H9 (cell line): ENCODE results near the gene ACAP2. TPM values are rescaled to one million over a fixed set of nuclear protein-coding genes. Genes with fewer than 3 reads are reported as not detected.

Experiments
- DNase-seq: peaks from one replicate; pipeline ENCODE4 v3.0.0-alpha.2; 2017
- H2AFZ ChIP-seq: one replicate; pipeline ENCODE4 v1.6.1; 2013; ENCODE audit warnings: mild to moderate bottlenecking, low read length, control low read depth, moderate library complexity
- H2AK5ac ChIP-seq: 2 replicates; pipeline ENCODE4 v1.6.1; 2013; ENCODE audit warnings: low read length, control low read depth, mixed read lengths; ENCODE audit not compliant: insufficient read length
- H2BK120ac ChIP-seq: one replicate; pipeline ENCODE4 v1.6.1; 2013; ENCODE audit warnings: low read depth, mild to moderate bottlenecking, low read length, control low read depth, inconsistent platforms; ENCODE audit not compliant: poor library complexity, severe bottlenecking
- H2BK12ac ChIP-seq: 2 replicates; pipeline ENCODE4 v1.6.1; 2013; ENCODE audit warnings: low read length, control low read depth, mixed read lengths, low read depth; ENCODE audit not compliant: insufficient read length
- H2BK15ac ChIP-seq: 2 replicates; pipeline ENCODE4 v1.6.1; 2013; ENCODE audit warnings: low read depth, low read length, control low read depth
- H2BK20ac ChIP-seq: one replicate; pipeline ENCODE4 v1.6.1; 2013; ENCODE audit warnings: low read depth, mild to moderate bottlenecking, low read length, control low read depth, inconsistent platforms; ENCODE audit not compliant: poor library complexity, severe bottlenecking
- H2BK5ac ChIP-seq: 2 replicates; pipeline ENCODE4 v1.6.1; 2013; ENCODE audit warnings: low read length, control low read depth, mixed read lengths; ENCODE audit not compliant: insufficient read length
- H3K14ac ChIP-seq: 2 replicates; pipeline ENCODE4 v1.6.1; 2013; ENCODE audit warnings: low read length, control low read depth; ENCODE audit not compliant: insufficient read depth
- H3K18ac ChIP-seq: 2 replicates; pipeline ENCODE4 v1.6.1; 2013; ENCODE audit warnings: low read depth, mild to moderate bottlenecking, mixed read lengths, low read length, control low read depth; ENCODE audit not compliant: insufficient read length
- H3K23ac ChIP-seq: 2 replicates; pipeline ENCODE4 v1.6.1; 2013; ENCODE audit warnings: low read length, control low read depth, mixed read lengths, low read depth; ENCODE audit not compliant: insufficient read length
- H3K23me2 ChIP-seq: 2 replicates; pipeline ENCODE4 v1.6.1; 2013; ENCODE audit warnings: low read depth, mild to moderate bottlenecking, mixed read lengths, low read length, control low read depth; ENCODE audit not compliant: insufficient read length, poor library complexity, severe bottlenecking
- H3K27ac ChIP-seq: 2 replicates; pipeline ENCODE4 v1.5.1; 2013; ENCODE audit warnings: low read length, control low read depth, mixed read lengths, low read depth; ENCODE audit not compliant: insufficient read length
- H3K27me3 ChIP-seq: 2 replicates; pipeline ENCODE4 v1.6.1; 2013; ENCODE audit warnings: low read length, control low read depth, inconsistent platforms; ENCODE audit not compliant: insufficient read depth
- H3K4ac ChIP-seq: 2 replicates; pipeline ENCODE4 v1.6.1; 2013; ENCODE audit warnings: low read depth, mild to moderate bottlenecking, control low read depth, inconsistent platforms, low read length, moderate library complexity
- H3K4me1 ChIP-seq: 2 replicates; pipeline ENCODE4 v1.6.1; 2013; ENCODE audit warnings: low read length, control low read depth, inconsistent platforms; ENCODE audit not compliant: insufficient read depth
- H3K4me2 ChIP-seq: 2 replicates; pipeline ENCODE4 v1.6.1; 2013; ENCODE audit warnings: low read length, control low read depth, mixed read lengths; ENCODE audit not compliant: insufficient read length, insufficient read depth
- H3K56ac ChIP-seq: 2 replicates; pipeline ENCODE4 v1.6.1; 2013; ENCODE audit warnings: low read depth, mild to moderate bottlenecking, mixed read lengths, low read length, control low read depth; ENCODE audit not compliant: insufficient read length
- H3K79me1 ChIP-seq: 2 replicates; pipeline ENCODE4 v1.6.1; 2013; ENCODE audit warnings: low read depth, mild to moderate bottlenecking, moderate library complexity, low read length, control low read depth, inconsistent platforms; ENCODE audit not compliant: insufficient read depth, poor library complexity, severe bottlenecking
- H3K79me2 ChIP-seq: 2 replicates; pipeline ENCODE4 v1.6.1; 2013; ENCODE audit warnings: low read length, control low read depth, inconsistent platforms; ENCODE audit not compliant: insufficient read depth
- H3K9ac ChIP-seq: 2 replicates; pipeline ENCODE4 v1.6.1; 2013; ENCODE audit warnings: low read length, control low read depth, mixed read lengths; ENCODE audit not compliant: insufficient read length; ENCODE audit errors: extremely low read depth
- H3K9me3 ChIP-seq: one replicate; pipeline ENCODE4 v1.6.1; 2013; ENCODE audit warnings: low read depth, low read length, inconsistent platforms; ENCODE audit not compliant: control insufficient read depth
- H3T11ph ChIP-seq: one replicate; pipeline ENCODE4 v1.6.1; 2013; ENCODE audit warnings: mild to moderate bottlenecking, low read length, control low read depth, inconsistent platforms
- H4K20me1 ChIP-seq: one replicate; pipeline ENCODE4 v1.6.1; 2013; ENCODE audit not compliant: control insufficient read depth, insufficient read length, insufficient read depth
- H4K5ac ChIP-seq: 2 replicates; pipeline ENCODE4 v1.6.1; 2013; ENCODE audit warnings: low read depth, mild to moderate bottlenecking, mixed read lengths, low read length, control low read depth; ENCODE audit not compliant: insufficient read length
- H4K8ac ChIP-seq: replicated peaks from 2 replicates; pipeline ENCODE4 v1.6.1; 2013; ENCODE audit warnings: low read length, control low read depth, mixed read lengths, low read depth; ENCODE audit not compliant: insufficient read length
- H4K91ac ChIP-seq: 2 replicates; pipeline ENCODE4 v1.6.1; 2013; ENCODE audit warnings: low read depth, mild to moderate bottlenecking, moderate library complexity, mixed read lengths, low read length, control low read depth; ENCODE audit not compliant: insufficient read length
- H3K27ac Mint-ChIP-seq, 3 experiments: 2 replicates in 2 of 3; 3 replicates in 1 of 3; pipeline ENCODE4 v1.8.0; 2020 to 2021; ENCODE audit warnings: mixed read lengths in 3 of 3, mild to moderate bottlenecking in 1 of 3, moderate library complexity in 1 of 3
- H3K27me3 Mint-ChIP-seq: 2 replicates; pipeline ENCODE4 v1.8.0; 2021; ENCODE audit warnings: low read depth, mild to moderate bottlenecking, moderate library complexity, mixed read lengths
- H3K36me3 Mint-ChIP-seq, 3 experiments: 2 replicates in 2 of 3; 3 replicates in 1 of 3; pipeline ENCODE4 v1.8.0; 2020 to 2021; ENCODE audit warnings: low read depth in 3 of 3, mixed read lengths in 3 of 3; ENCODE audit not compliant: insufficient read depth in 1 of 3
- H3K4me1 Mint-ChIP-seq, 2 experiments: 2 replicates each; pipeline ENCODE4 v1.8.0; 2020; ENCODE audit warnings: mixed read lengths in 2 of 2
- H3K4me3 Mint-ChIP-seq, 2 experiments: 2 replicates in 1 of 2; 3 replicates in 1 of 2; pipeline ENCODE4 v1.8.0; 2020 to 2021; ENCODE audit warnings: mild to moderate bottlenecking in 2 of 2, mixed read lengths in 2 of 2, moderate library complexity in 1 of 2
- H3K9me3 Mint-ChIP-seq, 2 experiments: 2 replicates in 1 of 2; 3 replicates in 1 of 2; pipeline ENCODE4 v1.8.0; 2020; ENCODE audit warnings: mild to moderate bottlenecking in 2 of 2, mixed read lengths in 2 of 2, moderate library complexity in 1 of 2
- WGBS: extraction: QIAGEN DNeasy Blood & Tissue Kit; methylation state at CpG from one replicate; pipeline ENCODE4 v1.1.7; 2013; ENCODE audit warnings: missing lambda C conversion rate, low lambda C conversion rate, mixed read lengths; ENCODE audit not compliant: insufficient read length; ENCODE audit errors: extremely low coverage; 5-methylcytosine and 5-hydroxymethylcytosine counted together
- total RNA-seq: library from RNA; stranded (reverse); gene quantifications from 2 replicates; pipeline ENCODE4 v1.2.1, GENCODE V29; 2021
- TF ChIP-seq, protein P1 (sequence below): fragments of 200-600 bp; sonication (generic); conservative IDR thresholded peaks from 3 replicates; pipeline ENCODE4 v1.8.0; 2021; ENCODE audit warnings: antibody characterized with exemption, mild to moderate bottlenecking

ACAP2 gene
- total RNA-seq, 1 experiment from 2014 or later: 30.8 TPM

DNA sequence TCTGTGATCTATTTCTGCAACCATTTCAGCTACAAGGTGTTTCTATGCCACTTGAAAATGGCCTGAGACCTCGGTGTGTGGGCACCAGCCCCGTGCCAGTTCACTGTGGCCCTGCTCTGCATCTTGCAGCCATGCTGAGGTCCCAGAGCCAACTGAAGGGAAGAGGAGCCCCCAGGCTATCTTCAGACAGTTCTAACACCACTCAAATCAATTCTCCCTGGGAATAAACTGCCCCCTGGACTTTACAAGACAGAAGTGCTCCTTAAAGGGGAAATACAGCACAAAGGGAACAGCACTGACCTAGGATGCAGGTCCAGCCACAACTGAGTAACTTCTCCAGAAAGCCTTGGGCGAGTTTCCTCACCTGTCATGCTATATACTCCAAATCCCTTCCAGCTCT lies 175.7 kb downstream of the ACAP2 start:
- no peak overlapping the region for H2BK20ac ChIP-seq
- peaks cover 3% of the 10 kb centered on the region; the same call in 1 of the 2 replicates for H3K4me1 ChIP-seq
- H2AK5ac ChIP-seq: no peak overlapping the region
- no peaks in the 10 kb centered on the region for H3K27me3 ChIP-seq
- TF ChIP-seq, protein P1, sequence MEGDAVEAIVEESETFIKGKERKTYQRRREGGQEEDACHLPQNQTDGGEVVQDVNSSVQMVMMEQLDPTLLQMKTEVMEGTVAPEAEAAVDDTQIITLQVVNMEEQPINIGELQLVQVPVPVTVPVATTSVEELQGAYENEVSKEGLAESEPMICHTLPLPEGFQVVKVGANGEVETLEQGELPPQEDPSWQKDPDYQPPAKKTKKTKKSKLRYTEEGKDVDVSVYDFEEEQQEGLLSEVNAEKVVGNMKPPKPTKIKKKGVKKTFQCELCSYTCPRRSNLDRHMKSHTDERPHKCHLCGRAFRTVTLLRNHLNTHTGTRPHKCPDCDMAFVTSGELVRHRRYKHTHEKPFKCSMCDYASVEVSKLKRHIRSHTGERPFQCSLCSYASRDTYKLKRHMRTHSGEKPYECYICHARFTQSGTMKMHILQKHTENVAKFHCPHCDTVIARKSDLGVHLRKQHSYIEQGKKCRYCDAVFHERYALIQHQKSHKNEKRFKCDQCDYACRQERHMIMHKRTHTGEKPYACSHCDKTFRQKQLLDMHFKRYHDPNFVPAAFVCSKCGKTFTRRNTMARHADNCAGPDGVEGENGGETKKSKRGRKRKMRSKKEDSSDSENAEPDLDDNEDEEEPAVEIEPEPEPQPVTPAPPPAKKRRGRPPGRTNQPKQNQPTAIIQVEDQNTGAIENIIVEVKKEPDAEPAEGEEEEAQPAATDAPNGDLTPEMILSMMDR: no peak
- Mint-ChIP-seq H3K36me3 (peaks cover 16 to 42% (median 35%) of the 10 kb centered on the region in 3 experiments), H3K9me3 (no peaks in the 10 kb centered on the region), H3K27me3 (no peaks in the 10 kb centered on the region; the same call in 1 of the 2 replicates), H3K4me3 (no peak overlapping the region), H3K4me1 (peaks cover 23 to 27% of the 10 kb centered on the region in 2 experiments), H3K27ac (no peak overlapping the region)
- no peak overlapping the region for H2BK5ac ChIP-seq
- peaks cover 7% of the 10 kb centered on the region for H3K79me1 ChIP-seq
- no peak overlapping the region for H4K8ac ChIP-seq
- H4K20me1 ChIP-seq: no peaks in the 10 kb centered on the region
- H3K23ac ChIP-seq: no peak overlapping the region
- H3K14ac ChIP-seq: no peak overlapping the region
- no peak overlapping the region for H3T11ph ChIP-seq
- H3K23me2 ChIP-seq: peaks cover 12% of the 10 kb centered on the region
- no peak overlapping the region for H3K18ac ChIP-seq
- H2BK15ac ChIP-seq: no peak overlapping the region
- no peak overlapping the region for H4K91ac ChIP-seq
- no peak overlapping the region for H3K56ac ChIP-seq
- H4K5ac ChIP-seq: no peak overlapping the region
- no peak overlapping the region for H2BK120ac ChIP-seq
- H3K4me2 ChIP-seq: no peak overlapping the region
- no peak overlapping the region for H3K9ac ChIP-seq
- no peak overlapping the region for H2BK12ac ChIP-seq
- no CpG with 5 or more reads among the region's 3 CpGs for WGBS
- H3K79me2 ChIP-seq: peaks cover 19% of the 10 kb centered on the region
- no peak overlapping the region for H3K27ac ChIP-seq
- no peak overlapping the region for H3K4ac ChIP-seq
- no peak for DNase-seq
- no peaks in the 10 kb centered on the region for H3K9me3 ChIP-seq
- no peak overlapping the region for H2AFZ ChIP-seq
